Placental epithelial cell (primary cell): ENCODE measurements around the gene PROB1. TPM values are rescaled to one million over a fixed set of nuclear protein-coding genes. Genes with fewer than 3 reads are reported as not detected.

Experiments used
- total RNA-seq: library from RNA; depleted of rRNA; stranded (reverse); fragments of >200 nt; gene quantifications from 2 replicates; pipeline ENCODE4 v1.2.3, GENCODE V29; 2012

The PROB1 gene, protein sequence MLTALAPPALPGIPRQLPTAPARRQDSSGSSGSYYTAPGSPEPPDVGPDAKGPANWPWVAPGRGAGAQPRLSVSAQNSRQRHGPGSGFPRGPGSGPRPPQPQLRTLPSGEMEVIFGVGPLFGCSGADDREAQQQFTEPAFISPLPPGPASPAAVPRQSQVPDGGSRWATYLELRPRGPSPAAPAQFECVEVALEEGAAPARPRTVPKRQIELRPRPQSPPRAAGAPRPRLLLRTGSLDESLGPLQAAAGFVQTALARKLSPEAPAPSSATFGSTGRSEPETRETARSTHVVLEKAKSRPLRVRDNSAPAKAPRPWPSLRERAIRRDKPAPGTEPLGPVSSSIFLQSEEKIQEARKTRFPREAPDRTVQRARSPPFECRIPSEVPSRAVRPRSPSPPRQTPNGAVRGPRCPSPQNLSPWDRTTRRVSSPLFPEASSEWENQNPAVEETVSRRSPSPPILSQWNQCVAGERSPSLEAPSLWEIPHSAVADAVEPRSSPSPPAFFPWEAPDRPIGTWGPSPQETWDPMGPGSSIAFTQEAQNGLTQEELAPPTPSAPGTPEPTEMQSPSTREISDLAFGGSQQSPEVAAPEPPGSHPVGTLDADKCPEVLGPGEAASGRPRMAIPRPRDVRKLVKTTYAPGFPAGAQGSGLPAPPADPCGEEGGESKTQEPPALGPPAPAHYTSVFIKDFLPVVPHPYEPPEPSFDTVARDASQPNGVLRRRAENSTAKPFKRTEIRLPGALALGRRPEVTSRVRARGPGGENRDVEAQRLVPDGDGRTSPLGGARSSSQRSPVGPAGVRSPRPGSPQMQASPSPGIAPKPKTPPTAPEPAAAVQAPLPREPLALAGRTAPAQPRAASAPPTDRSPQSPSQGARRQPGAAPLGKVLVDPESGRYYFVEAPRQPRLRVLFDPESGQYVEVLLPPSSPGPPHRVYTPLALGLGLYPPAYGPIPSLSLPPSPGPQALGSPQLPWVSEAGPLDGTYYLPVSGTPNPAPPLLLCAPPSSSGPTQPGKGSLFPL
- total RNA-seq: 1.2 and 2.7 TPM in 2 replicates

DNA sequence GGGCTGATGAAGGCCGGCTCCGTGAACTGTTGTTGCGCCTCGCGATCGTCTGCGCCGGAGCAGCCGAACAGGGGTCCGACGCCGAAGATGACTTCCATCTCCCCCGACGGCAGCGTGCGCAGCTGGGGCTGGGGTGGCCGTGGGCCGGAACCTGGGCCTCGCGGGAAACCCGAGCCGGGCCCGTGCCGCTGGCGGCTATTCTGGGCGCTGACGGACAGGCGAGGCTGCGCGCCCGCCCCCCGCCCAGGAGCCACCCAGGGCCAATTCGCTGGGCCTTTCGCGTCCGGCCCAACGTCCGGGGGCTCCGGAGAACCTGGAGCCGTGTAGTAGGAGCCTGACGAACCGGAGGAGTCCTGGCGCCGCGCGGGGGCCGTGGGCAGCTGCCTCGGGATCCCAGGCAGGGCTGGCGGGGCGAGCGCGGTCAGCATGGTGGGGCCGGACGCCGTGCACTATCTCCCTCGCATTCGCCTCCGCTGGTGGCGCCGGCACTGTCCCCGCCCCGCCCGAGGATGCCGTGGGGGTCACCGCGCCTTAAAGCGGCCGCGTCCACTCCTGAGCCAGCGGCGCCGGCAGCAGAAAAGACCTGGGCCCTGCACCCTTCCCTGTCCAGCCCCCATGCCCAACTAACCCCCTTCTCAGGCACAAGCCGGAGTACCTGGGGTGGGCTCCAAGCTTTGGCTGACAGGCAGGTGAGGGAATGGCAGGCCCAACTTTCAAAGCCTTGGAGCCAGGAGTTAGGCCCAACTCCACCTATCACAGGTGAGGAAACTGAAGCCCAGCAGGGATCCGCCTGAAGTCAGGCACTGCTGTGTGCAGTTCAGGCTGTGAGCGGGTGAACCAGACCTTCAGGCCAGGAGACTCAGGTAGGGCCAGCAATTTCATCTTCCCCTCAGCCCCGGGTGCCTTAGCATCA lies at the start of gene PROB1:
Gene PROB1, minus strand, starts transcription at position 451 of the 913 bp plus-strand sequence. Its CDS starts 23 bp downstream, at position 428.

DNA sequence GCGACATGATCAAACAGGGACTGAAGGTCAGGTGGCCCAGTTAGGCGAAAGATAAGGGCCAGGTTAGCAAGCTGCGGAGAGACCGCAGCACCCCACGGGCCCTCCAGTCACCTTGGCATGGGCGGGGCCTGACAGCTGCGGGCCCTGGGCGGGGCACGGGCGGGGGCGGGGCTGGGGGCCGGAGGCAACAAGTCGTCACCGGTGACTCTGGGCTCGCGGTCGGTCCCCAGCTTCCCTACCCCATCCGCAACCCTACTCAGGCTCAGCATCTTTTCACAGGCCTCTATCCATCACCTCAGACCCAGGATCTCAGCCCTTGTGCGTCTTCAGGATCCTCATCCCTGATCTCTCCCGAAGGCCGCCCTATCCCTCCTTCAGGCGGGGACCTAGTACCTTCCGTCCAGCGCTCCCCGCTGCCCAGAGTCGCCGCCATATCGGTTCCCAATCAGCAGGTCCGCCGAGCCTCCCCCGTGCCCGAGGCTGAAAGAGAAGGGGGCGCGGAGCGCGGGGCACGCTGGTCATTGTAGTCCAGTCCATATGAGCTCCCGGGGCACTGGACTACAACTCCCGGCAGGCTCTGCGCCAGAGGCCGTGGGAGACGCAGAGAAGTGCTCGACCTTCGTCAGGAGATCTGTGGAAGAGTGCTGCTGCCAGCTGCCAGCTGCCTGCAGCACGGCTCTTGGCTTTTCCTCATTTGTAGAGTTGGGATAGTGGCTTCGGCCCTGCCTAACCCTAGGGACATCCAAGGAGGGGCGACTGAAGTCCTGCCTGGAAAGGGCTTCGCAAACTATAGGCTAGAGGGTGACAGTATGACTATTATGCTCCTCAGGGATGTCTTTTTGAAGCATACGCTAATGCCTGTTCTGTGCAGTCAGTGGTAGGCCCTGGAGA lies 44.4 kb upstream of the PROB1 start, which contains the start of gene DNAJC18:
Gene DNAJC18, minus strand, starts transcription at position 513 of the 891 bp plus-strand sequence. Its CDS starts 80 bp downstream, at position 433.

DNA sequence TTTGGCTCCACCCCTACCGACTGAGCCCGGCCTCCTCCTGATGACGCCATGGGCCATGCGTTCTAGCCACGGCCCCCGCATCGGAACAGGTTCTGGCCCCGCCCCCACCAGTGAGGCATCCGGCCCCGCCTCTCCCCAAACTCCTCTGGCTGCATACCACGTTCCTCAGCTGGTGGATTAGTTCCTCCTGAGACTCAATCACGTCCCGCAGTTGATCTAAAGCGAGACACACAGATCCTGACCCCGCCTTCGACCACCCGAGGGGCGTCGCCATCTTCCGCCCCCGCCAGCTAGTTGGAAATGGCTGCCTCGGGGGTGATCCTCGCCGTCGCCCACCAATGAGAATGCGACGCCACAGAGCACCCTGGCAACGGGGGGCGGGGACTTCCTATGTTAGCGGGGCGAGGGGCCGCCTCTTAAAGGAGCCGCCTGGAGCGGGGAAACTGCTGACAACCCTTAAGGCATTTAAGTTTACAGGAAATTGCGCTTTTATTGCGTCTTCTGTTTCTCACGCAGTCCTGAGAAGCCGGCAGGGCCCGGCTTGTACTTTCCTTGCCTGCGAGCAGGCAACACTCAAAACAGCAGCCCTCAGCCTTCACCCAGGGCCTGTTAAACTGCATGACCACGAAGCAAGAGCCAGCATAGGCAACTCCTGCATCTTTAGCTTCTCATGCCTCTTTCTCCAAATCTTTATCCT lies 9.0 kb upstream of the PROB1 start, which contains the start of gene SPATA24:
Gene SPATA24, minus strand, starts transcription at position 303 of the 697 bp plus-strand sequence. Its CDS starts 29 bp downstream, at position 274.

DNA sequence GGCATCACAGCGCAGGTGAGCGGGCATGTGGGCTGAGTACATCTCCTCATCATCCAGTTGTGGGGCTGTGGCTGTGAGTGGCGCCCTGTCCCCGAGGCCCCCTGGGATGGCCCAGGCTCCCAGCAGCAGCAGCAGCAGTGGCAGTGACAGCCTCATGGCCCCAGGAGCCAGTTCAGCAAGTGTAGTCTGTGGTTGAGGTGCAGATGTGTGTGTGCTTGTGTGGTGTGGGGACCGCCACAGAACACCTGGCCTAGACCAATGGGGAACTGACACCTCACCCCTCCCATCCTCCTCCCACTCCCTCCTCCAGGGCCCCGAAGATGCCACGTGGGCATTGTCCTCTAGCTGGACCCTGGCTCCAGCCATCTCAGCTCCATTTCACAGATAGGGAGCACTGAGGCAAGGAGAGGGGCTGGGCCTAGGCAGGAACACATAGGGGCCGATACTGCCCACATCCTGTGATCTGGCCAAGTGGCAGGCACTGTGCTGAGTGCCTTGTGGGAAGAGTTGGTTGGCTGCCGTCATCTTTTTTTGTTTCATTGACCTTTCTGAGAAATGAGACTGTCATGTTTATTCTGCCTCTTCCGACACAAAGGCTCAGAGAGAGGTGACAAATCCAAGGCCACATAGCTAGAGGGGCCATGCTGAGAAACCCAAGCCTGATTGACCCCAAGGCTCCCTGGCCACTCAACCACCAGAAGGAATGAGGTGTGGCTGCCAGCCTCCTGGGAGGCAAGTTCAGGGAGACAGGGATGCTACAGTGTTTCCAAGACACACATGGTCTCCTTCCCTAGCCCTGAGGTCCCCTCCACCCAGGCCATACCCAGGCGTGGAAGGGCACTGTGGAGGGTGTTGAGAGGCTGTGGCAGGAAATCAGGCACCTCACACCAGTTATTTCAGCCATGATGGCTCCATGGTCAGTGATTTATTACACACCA lies 4.9 kb downstream of the PROB1 start, which contains the start of gene MZB1:
Gene MZB1, minus strand, starts transcription at position 213 of the 938 bp plus-strand sequence. Its CDS starts 57 bp downstream, at position 156.

DNA sequence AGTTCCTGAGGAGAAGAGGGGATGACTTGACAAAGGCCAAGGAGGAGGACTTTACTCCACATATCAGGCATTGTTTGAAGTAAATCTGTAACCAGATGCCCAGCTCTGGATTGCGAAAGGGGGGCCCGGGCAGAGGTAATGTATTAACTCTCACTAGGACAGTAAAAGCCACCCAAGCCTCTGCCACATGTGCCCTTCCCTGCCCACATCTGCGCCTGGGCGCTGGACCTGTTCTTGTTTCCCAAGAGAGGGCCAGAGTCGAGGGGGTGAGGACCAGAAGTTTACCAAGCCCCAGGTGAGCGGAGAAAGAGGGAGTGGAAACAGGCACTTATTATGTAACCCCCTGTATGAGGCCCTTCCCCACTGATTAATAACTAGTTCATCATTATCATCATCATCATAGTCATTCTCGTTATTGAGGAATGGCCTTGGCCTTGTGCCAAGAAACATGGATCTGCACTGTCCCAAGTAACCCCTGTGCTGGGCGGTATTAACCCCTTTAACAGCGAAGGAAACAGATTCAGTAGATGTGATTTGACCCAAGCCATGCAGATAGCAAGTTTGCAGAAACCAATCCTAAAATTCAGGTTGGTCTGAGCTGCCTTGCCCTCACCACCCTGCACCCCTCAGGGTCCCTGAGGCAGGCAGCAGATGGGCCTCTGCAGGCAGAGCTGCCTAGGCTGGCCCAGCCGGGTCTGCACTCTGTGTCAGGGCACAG lies 11.5 kb downstream of the PROB1 start, which contains the start of gene SLC23A1:
Gene SLC23A1, minus strand, starts transcription at position 23 of the 718 bp plus-strand sequence. CDS start 44 bp downstream, outside the sequence.

DNA sequence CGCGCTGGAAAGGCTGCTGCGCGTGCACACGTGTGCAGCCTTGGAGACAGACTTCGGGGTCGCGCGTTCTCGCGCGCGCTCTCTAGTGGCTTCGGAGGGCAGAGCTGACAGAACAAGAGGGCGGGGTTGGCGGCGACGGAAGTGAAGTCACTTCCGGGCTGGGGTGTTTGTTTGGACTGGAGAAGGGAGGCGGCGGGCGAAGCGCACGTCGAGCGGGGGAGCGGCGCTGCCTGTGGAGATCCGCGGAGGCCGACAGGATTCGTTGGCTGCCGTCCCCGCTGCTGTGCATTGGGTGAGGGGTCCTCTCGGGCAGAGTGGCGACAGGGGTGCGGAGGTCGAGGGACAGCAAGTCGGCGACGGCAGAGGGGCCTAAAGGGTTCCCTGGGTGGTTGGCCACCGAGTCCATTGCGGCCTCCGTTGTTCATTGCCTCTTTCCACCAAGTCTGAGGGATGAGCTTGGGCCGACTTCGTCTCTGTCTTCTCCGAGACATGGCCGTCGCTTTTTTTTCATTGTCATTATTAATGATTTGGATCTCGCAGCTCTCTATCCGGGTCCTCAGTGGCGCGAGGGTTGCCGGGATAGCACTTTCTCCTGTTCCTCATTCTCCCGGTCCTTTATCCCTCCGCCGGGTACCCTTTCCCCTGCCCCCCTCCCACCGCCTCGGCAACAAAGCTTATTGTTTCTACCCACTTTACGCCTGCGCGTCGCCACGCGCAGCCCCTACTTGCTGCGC lies 53.0 kb downstream of the PROB1 start, which contains the start of gene PAIP2:
Gene PAIP2, plus strand, starts transcription at position 166 of the 734 bp plus-strand sequence. CDS start 21,931 bp downstream, outside the sequence.

Other genes starting within 250 kb of the PROB1 start
- 44.5 and 60.9 TPM in 2 replicates for gene SIL1, start 196.7 kb downstream of the PROB1 start, total RNA-seq
- gene MATR3, start 101.4 kb downstream of the PROB1 start, total RNA-seq: 183 and 205 TPM in 2 replicates
- gene PAIP2, start 53.2 kb downstream of the PROB1 start, total RNA-seq: 42.0 and 64.0 TPM in 2 replicates
- not detected in 2 replicates for gene SLC23A1, start 11.8 kb downstream of the PROB1 start, total RNA-seq
- 0.39 and 0.65 TPM in 2 replicates for gene MZB1, start 5.2 kb downstream of the PROB1 start, total RNA-seq
- 3.1 and 3.5 TPM in 2 replicates for gene SPATA24, start 9.0 kb upstream of the PROB1 start, total RNA-seq
- 5.5 and 5.6 TPM in 2 replicates for gene DNAJC18, start 44.4 kb upstream of the PROB1 start, total RNA-seq
- gene ECSCR, start 67.6 kb upstream of the PROB1 start, total RNA-seq: not detected in 2 replicates
- not detected in 2 replicates for gene SMIM33, start 75.9 kb upstream of the PROB1 start, total RNA-seq
- gene STING1, start 87.7 kb upstream of the PROB1 start, total RNA-seq: 8.8 and 10.2 TPM in 2 replicates
- gene UBE2D2, start 166.2 kb upstream of the PROB1 start, total RNA-seq: 55.4 and 69.0 TPM in 2 replicates